Tibial artery (tissue), 4 donors: ENCODE results near the gene GJC1.
A peak's percentile ranks its signal among the peaks of the same experiment; 100 is the strongest.

Experiments used
- DNase-seq, 2 donors: peaks; one replicate each; pipeline ENCODE4 v3.0.0-alpha.2; 2019
- H3K27ac ChIP-seq, 2 donors: fragments of 200-600 bp; sonication (generic) in 1 of 2; 1 replicate in 1 of 2; 2 replicates in 1 of 2; pipeline ENCODE4 v1.5.1; 2018 to 2019; ENCODE audit warnings: mild to moderate bottlenecking in 1 of 2
- H3K27me3 ChIP-seq, 2 donors: fragments of 200-600 bp; sonication (generic) in 1 of 2; one replicate each; pipeline versions ENCODE4 v1.5.1 to v1.6.0; 2016 to 2019
- H3K36me3 ChIP-seq, 3 donors: fragments of 200-600 bp; sonication (generic) in 2 of 3; one replicate each; pipeline ENCODE4 v1.5.1; 2016 to 2019; ENCODE audit warnings: mild to moderate bottlenecking in 2 of 3
- H3K4me1 ChIP-seq, 4 donors: fragments of 200-600 bp; sonication (generic) in 2 of 4; 1 replicate in 3 of 4; 2 replicates in 1 of 4; pipeline ENCODE4 v1.5.1; 2016 to 2019
- H3K4me3 ChIP-seq, 2 donors: fragments of 200-600 bp; sonication (generic) in 1 of 2; 1 replicate in 1 of 2; 2 replicates in 1 of 2; pipeline ENCODE4 v1.5.1; 2018 to 2019; ENCODE audit warnings: mild to moderate bottlenecking in 2 of 2
- H3K9me3 ChIP-seq, 3 donors: fragments of 200-600 bp; sonication (generic) in 1 of 3; one replicate each; pipeline ENCODE4 v1.5.1; 2016 to 2019
- intact Hi-C: fragments of 100-400 bp; cut with DNase I; formaldehyde crosslinking; loops from one replicate; pipeline ENCODE4 v1.15.0; 2023; ENCODE audit warnings: low total_unique reads
- TF ChIP-seq, protein P1 (sequence below), 2 experiments: fragments of 200-600 bp in 1 of 2; fragments of 450-650 bp in 1 of 2; IDR thresholded peaks; one replicate each; pipeline ENCODE4 v1.5.1; 2017 to 2019; ENCODE audit warnings: antibody characterized with exemption in 2 of 2, mild to moderate bottlenecking in 1 of 2, moderate library complexity in 1 of 2

Gene GJC1

GRCh38 chr17:44760474-44761308, 69.4 kb downstream of the GJC1 start:
- H3K36me3 ChIP-seq, result no peaks in the 10 kb centered on the region
- peaks cover 0 to 72% of the 10 kb centered on the region in 2 donors for H3K27me3 ChIP-seq
- no peak overlapping the region for H3K4me3 ChIP-seq
- H3K9me3 ChIP-seq, result no peaks in the 10 kb centered on the region
- TF ChIP-seq, protein P1, sequence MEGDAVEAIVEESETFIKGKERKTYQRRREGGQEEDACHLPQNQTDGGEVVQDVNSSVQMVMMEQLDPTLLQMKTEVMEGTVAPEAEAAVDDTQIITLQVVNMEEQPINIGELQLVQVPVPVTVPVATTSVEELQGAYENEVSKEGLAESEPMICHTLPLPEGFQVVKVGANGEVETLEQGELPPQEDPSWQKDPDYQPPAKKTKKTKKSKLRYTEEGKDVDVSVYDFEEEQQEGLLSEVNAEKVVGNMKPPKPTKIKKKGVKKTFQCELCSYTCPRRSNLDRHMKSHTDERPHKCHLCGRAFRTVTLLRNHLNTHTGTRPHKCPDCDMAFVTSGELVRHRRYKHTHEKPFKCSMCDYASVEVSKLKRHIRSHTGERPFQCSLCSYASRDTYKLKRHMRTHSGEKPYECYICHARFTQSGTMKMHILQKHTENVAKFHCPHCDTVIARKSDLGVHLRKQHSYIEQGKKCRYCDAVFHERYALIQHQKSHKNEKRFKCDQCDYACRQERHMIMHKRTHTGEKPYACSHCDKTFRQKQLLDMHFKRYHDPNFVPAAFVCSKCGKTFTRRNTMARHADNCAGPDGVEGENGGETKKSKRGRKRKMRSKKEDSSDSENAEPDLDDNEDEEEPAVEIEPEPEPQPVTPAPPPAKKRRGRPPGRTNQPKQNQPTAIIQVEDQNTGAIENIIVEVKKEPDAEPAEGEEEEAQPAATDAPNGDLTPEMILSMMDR (IDR thresholded peaks at IDR 0.05), result no peak
- DNase-seq, result no peak
- intact Hi-C loops, result loop anchor here (10.0 kb wide), 1 partner anchor 244 kb away; no protein-coding TSS in a partner anchor
- no peak overlapping the region for H3K27ac ChIP-seq
- H3K4me1 ChIP-seq, result peaks cover 0 to 16% (median 13%) of the 10 kb centered on the region in 4 donors

DNA sequence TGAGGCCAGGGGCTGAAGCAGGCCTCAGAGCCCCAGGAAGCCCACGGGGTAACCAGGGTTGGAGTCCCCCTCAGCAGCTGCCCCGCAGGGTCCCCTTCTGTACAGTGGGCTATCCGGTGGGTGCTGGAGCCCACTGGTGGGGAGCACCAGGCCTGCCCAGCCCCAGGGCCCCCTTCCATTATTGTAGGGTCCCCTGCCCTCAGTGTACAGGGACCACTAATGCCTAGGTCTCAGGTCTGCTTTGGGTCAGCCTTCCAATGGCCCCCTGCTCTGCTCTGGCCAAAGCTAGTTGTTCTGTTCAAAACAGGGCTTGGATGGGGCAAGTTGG, 70.2 kb downstream of the GJC1 start:
- Histone ChIP-seq H3K27me3 (peaks cover 0 to 67% of the 10 kb centered on the region in 2 donors), H3K9me3 (no peaks in the 10 kb centered on the region), H3K36me3 (no peaks in the 10 kb centered on the region), H3K4me3 (no peak overlapping the region), H3K27ac (no peak overlapping the region), H3K4me1 (peaks cover 0 to 16% (median 13%) of the 10 kb centered on the region in 4 donors)
- intact Hi-C loops, result loop anchor here (10.0 kb wide), 1 partner anchor 245 kb away; no protein-coding TSS in a partner anchor
- DNase-seq, result no peak
- TF ChIP-seq, protein P1 (IDR thresholded peaks at IDR 0.05), result no peak

DNA sequence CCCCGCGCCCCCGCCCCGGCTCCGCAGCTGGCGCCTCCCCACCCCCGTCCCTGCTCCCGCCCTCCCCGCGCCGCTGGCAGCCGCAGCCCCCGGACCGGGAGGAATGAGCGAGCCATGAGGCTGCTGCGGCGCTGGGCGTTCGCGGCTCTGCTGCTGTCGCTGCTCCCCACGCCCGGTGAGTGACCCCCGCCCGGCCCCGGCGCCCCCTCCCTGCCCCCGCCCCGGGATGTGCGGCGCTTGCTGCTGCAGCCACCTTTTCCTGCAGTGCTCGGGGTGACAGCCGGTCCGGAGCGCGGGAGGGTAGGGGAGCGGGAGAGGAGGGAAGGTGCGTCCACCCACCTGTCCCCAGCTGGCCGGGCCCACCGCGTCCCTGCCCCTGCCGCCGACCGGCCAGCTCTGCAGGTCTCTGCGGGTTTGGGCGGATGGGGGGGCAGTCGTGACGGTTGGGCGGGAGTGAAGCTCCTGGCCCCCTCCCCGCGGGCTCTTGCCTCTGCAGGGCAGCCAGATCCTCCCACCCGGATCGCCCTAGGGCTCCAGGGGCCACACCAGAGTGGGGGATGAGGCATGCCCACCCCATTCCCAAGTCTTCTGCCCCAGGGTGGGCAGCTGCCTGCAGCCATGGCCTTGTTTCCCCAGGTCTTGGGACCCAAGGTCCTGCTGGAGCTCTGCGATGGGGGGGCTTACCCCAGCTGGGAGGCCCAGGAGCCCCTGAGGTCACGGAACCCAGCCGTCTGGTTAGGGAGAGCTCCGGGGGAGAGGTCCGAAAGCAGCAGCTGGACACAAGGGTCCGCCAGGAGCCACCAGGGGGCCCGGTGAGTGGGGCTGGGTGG, 70.8 kb downstream of the GJC1 start:
- Histone ChIP-seq H3K27me3 (peaks cover 0 to 61% of the 10 kb centered on the region in 2 donors), H3K27ac (no peak overlapping the region)

DNA sequence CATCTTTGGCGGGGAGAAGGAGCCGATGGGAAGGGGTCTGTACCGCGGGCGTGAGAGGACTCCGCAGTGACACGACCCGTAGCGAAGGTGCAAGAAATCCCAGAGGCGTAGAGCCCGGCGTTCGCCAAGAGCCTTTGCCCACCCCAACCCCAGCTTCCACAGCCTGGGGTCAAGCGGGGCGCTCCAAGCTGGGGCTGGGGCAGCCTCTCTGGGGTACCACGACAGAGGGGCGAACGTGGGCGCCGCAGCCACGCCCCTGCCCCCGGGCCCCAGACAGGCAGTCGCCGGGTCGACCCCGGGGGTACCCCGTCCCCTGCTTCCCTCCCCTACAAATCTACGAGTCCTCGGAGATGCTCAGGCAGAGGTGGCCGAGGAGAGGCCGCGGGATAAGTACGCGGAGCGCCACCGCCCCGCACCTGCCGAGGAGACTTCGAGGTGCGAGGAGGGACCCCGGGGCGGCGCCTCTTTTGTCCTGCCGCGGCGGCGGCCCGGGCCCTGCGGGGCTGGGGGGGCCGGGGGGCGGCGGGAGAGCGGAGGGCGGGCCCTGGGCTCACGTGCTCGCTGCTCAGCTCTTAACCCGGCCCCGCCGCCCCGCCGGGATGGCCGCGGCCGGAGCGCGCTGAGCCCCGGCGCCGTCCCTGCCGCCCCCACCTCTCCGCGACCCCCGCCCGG, 71.5 kb downstream of the GJC1 start, which contains the start of gene ADAM11:
TSS of gene ADAM11 (plus strand) at position 575 of the 672 bp plus-strand sequence. CDS start 212 bp downstream, outside the sequence.
- Histone ChIP-seq H3K9me3 (no peaks in the 10 kb centered on the region), H3K27ac (no peak within 1 kb of the TSS), H3K4me1 (peaks cover 0 to 16% (median 13%) of the 10 kb centered on the region in 4 donors), H3K27me3 (peaks cover 0 to 58% of the 10 kb centered on the region in 2 donors), H3K4me3 (peak within 1 kb of the TSS; percentile 37 to 49), H3K36me3 (no peaks in the 10 kb centered on the region)
- no peak for DNase-seq
- TF ChIP-seq, protein P1 (IDR thresholded peaks at IDR 0.05), result no peak
- intact Hi-C loops, result no loop called here

More for the DNA sequence above, 70.8 kb downstream of the GJC1 start:
- Histone ChIP-seq H3K9me3 (no peaks in the 10 kb centered on the region), H3K4me1 (peaks cover 0 to 16% (median 13%) of the 10 kb centered on the region in 4 donors), H3K4me3 (peak overlapping the region; percentile 37 to 49), H3K36me3 (no peaks in the 10 kb centered on the region)
- intact Hi-C loops, result no loop called here
- TF ChIP-seq, protein P1 (IDR thresholded peaks at IDR 0.05), result no peak
- no peak for DNase-seq

- Histone ChIP-seq H3K27ac (no peak overlapping the region), H3K4me3 (no peak overlapping the region), H3K36me3 (no peaks in the 10 kb centered on the region), H3K27me3 (peaks cover 0 to 57% of the 10 kb centered on the region in 2 donors), H3K4me1 (peaks cover 0 to 16% (median 13%) of the 10 kb centered on the region in 4 donors), H3K9me3 (no peaks in the 10 kb centered on the region)
- DNase-seq, result no peak
- intact Hi-C loops, result no loop called here
- TF ChIP-seq, protein P1 (IDR thresholded peaks at IDR 0.05), result no peak
These were observed 72.1 kb downstream of the GJC1 start for GRCh38 chr17:44757918-44758413.
